Right lobe of liver (tissue), 4 donors: ENCODE data around the gene PROSER1.

Experiments used
- CTCF ChIP-seq, 4 donors: fragments of 200-600 bp in 3 of 4; fragments of 450-650 bp in 1 of 4; IDR thresholded peaks; one replicate each; pipeline versions ENCODE4 v1.5.1 to v1.8.0; 2016 to 2022; ENCODE audit warnings: antibody characterized with exemption in 4 of 4, mild to moderate bottlenecking in 2 of 4
- POLR2A ChIP-seq: fragments of 450-650 bp; IDR thresholded peaks from one replicate; pipeline ENCODE4 v1.6.1; 2017; ENCODE audit warnings: antibody characterized with exemption, mild to moderate bottlenecking
- donor health status: DM: no; HTN: no; CAD: no.
- donor health status: DM: no; HTN: no; CAD: no.
- donor health status: DM: no; HTN: yes; CAD: no.

- no peak for TF ChIP-seq CTCF (IDR thresholded peaks at IDR 0.05)
- TF ChIP-seq POLR2A: no peak
These were observed 2.3 kb upstream of the PROSER1 start for GRCh38 chr13:39040206-39040605.
